Hepatocyte (in vitro differentiated cells): Measurements from ENCODE around the gene ANO6. TPM values are rescaled to one million over a fixed set of nuclear protein-coding genes. Genes with fewer than 3 reads are reported as not detected.

ENCODE experiments used
- DNase-seq: peaks from one replicate; pipeline ENCODE4 v3.0.0-alpha.2; 2016; ENCODE audit warnings: low spot score
- H2AFZ ChIP-seq: fragments of 200-600 bp; sonication (generic); 2 replicates; pipeline ENCODE4 v1.6.0; 2016; ENCODE audit warnings: antibody characterized with exemption, mild to moderate bottlenecking
- H3K27ac ChIP-seq: fragments of 200-600 bp; sonication (generic); 2 replicates; pipeline ENCODE4 v1.5.1; 2016; ENCODE audit warnings: mild to moderate bottlenecking
- H3K27me3 ChIP-seq: fragments of 200-600 bp; sonication (generic); 2 replicates; pipeline ENCODE4 v1.6.1; 2016
- H3K36me3 ChIP-seq: fragments of 200-600 bp; sonication (generic); replicated peaks from 2 replicates; pipeline ENCODE4 v1.5.1; 2016; ENCODE audit warnings: low read depth; ENCODE audit not compliant: insufficient read depth
- H3K4me1 ChIP-seq: fragments of 200-600 bp; sonication (generic); 2 replicates; pipeline ENCODE4 v1.5.1; 2016; ENCODE audit warnings: mild to moderate bottlenecking, moderate library complexity; ENCODE audit not compliant: insufficient read depth
- H3K4me2 ChIP-seq: fragments of 200-600 bp; sonication (generic); 2 replicates; pipeline ENCODE4 v1.6.0; 2016
- H3K4me3 ChIP-seq: fragments of 200-600 bp; sonication (generic); 2 replicates; pipeline ENCODE4 v1.5.1; 2016; ENCODE audit warnings: mild to moderate bottlenecking
- H3K79me2 ChIP-seq: fragments of 200-600 bp; sonication (generic); 2 replicates; pipeline ENCODE4 v1.6.0; 2017; ENCODE audit warnings: mild to moderate bottlenecking
- H3K9me2 ChIP-seq: fragments of 200-600 bp; sonication (generic); replicated peaks from 2 replicates; pipeline ENCODE4 v1.6.0; 2017; ENCODE audit warnings: mild to moderate bottlenecking; ENCODE audit not compliant: insufficient read depth
- H3K9me3 ChIP-seq: fragments of 200-600 bp; sonication (generic); 2 replicates; pipeline ENCODE4 v1.5.1; 2016; ENCODE audit warnings: low read depth, mild to moderate bottlenecking
- H4K20me1 ChIP-seq: fragments of 200-600 bp; sonication (generic); 2 replicates; pipeline ENCODE4 v1.6.0; 2016; ENCODE audit warnings: mild to moderate bottlenecking; ENCODE audit not compliant: insufficient read depth, poor library complexity, severe bottlenecking
- CTCF ChIP-seq: fragments of 200-600 bp; sonication (generic); IDR thresholded peaks from 2 replicates; pipeline ENCODE4 v1.5.1; 2016; ENCODE audit warnings: antibody characterized with exemption, mild to moderate bottlenecking; ENCODE audit not compliant: poor library complexity
- EZH2 ChIP-seq: fragments of 200-600 bp; sonication (generic); IDR thresholded peaks from 2 replicates; pipeline ENCODE4 v1.6.1; 2016; ENCODE audit warnings: antibody characterized with exemption, mild to moderate bottlenecking, borderline replicate concordance
- EZH2phosphoT487 ChIP-seq: fragments of 200-600 bp; sonication (generic); IDR thresholded peaks from one replicate; pipeline ENCODE4 v1.6.1; 2018; ENCODE audit warnings: antibody characterized with exemption, mild to moderate bottlenecking, low read depth, moderate library complexity; ENCODE audit not compliant: unreplicated experiment, severe bottlenecking
- WGBS: methylation state at CpG from one replicate; pipeline ENCODE4 v1.1.6; 2016; ENCODE audit warnings: low lambda C conversion rate; ENCODE audit errors: missing lambda C conversion rate; 5-methylcytosine and 5-hydroxymethylcytosine counted together
- polyA plus RNA-seq: library from polyadenylated mRNA; unstranded; fragments of >200 nt; fragmentation: Nextera tagmentation; extraction: Ambion mirVana; gene quantifications from 2 replicates; pipeline ENCODE4 v1.2.1, GENCODE V29; 2016
- total RNA-seq: library from RNA; depleted of rRNA; stranded (reverse); fragments of >200 nt; gene quantifications from 2 replicates; pipeline ENCODE4 v1.2.3, GENCODE V29; 2014

Gene ANO6
- total and polyA plus RNA-seq, 2 experiments from 2014 or later = 50.4 to 82.2 TPM

- no peak for TF ChIP-seq EZH2phosphoT487
- no peak for TF ChIP-seq EZH2
- TF ChIP-seq CTCF = no peak
- H3K9me2 ChIP-seq = no peaks in the 10 kb centered on the region
- H3K27ac ChIP-seq = peak overlapping the region; percentile 48
- H3K4me3 ChIP-seq = no peak overlapping the region
- H3K4me2 ChIP-seq = no peak overlapping the region
- no peaks in the 10 kb centered on the region for H3K27me3 ChIP-seq
- H4K20me1 ChIP-seq = no peaks in the 10 kb centered on the region
- peaks cover 4% of the 10 kb centered on the region for H3K36me3 ChIP-seq
- 89% methylated on average over 7 of the region's 7 CpGs for WGBS
- no peaks in the 10 kb centered on the region for H3K79me2 ChIP-seq
- H3K4me1 ChIP-seq = no peaks in the 10 kb centered on the region
- H2AFZ ChIP-seq = no peak overlapping the region
- no peaks in the 10 kb centered on the region for H3K9me3 ChIP-seq
- DNase-seq = no peak
These were observed 218.2 kb downstream of the ANO6 start for GRCh38 chr12:45434094-45434493.

DNA sequence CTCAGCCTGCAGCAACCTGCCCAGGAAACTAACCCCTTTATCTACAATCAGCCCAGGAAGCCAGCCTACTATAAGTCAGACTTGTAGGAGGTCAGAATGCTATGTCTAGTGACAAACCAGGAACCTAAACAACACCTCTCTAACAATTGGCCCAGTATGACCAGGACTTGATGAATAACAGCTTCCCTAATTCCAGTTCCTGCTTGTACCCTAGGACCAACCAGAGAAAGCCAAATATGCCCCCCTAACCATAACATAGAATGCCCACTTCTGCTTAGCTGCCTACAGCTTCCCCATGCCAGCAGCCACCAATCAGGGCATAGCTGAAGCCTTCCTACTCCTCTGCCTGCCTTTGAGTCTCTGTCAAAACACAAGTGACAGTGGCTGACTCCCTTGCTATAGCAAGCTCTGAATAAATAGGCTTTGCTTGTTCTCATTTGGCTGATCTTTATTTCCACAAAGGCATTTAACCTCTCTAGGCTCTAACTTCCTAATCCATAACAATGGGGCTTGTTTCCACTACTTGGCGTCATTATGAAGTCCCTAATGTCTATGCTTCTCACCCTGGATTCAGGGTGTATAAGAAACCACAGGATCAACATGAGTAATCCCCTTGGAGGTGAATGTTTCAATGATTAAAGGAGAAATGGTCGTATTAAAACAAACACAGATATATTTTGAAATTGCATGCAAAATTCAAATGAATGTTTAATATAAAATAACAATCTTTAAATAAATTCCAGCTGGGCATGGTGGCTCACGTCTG, 220.2 kb downstream of the ANO6 start:
- WGBS = 83% methylated on average over 3 of the region's 3 CpGs
- no peak for TF ChIP-seq EZH2
- no peak for TF ChIP-seq EZH2phosphoT487
- no peak for TF ChIP-seq CTCF
- H3K4me1 ChIP-seq = no peaks in the 10 kb centered on the region
- H3K4me3 ChIP-seq = no peak overlapping the region
- DNase-seq = no peak
- H3K27me3 ChIP-seq = no peaks in the 10 kb centered on the region
- no peak overlapping the region for H2AFZ ChIP-seq
- no peaks in the 10 kb centered on the region for H3K36me3 ChIP-seq
- no peaks in the 10 kb centered on the region for H3K9me2 ChIP-seq
- H3K27ac ChIP-seq = no peak overlapping the region
- H3K79me2 ChIP-seq = no peaks in the 10 kb centered on the region
- no peaks in the 10 kb centered on the region for H3K9me3 ChIP-seq
- no peaks in the 10 kb centered on the region for H4K20me1 ChIP-seq
- no peak overlapping the region for H3K4me2 ChIP-seq

DNA sequence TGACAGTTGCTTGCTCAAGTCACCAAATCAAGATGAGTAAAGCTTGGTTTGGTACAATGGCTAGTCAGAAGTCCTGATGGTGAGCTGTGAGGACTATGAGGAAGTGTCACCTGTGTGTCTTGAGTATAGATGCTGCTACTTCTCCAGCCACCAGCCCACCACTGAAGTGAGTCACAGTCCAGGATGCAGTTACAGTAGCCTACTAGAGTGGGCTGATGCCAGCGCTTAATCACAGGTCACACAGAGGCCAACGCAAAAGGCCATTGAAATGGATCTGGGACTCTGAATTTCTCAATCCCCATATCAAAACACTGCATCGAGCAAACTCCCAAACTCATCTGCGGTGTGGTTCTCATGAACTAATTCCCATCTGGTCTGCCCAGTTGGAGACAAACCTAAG, 223.1 kb downstream of the ANO6 start:
- no peak overlapping the region for H3K4me3 ChIP-seq

More for the DNA sequence above, 223.1 kb downstream of the ANO6 start:
- Histone ChIP-seq H3K4me2 (no peak overlapping the region), H3K27me3 (no peaks in the 10 kb centered on the region), H3K27ac (no peak overlapping the region), H3K79me2 (no peaks in the 10 kb centered on the region), H4K20me1 (no peaks in the 10 kb centered on the region), H3K9me2 (no peaks in the 10 kb centered on the region), H3K4me1 (no peaks in the 10 kb centered on the region), H2AFZ (no peak overlapping the region), H3K36me3 (no peaks in the 10 kb centered on the region), H3K9me3 (peaks cover 4% of the 10 kb centered on the region)
- DNase-seq = no peak
- 98% methylated on average over 4 of the region's 4 CpGs for WGBS
- TF ChIP-seq CTCF (no peak), EZH2phosphoT487 (no peak), EZH2 (no peak)
